Thyroid gland (tissue), 4 donors: ENCODE measurements around the gene SLC25A3.

Experiments used
- CTCF ChIP-seq, 6 experiments: fragments of 200-600 bp in 3 of 6; fragments of 450-650 bp in 3 of 6; sonication (generic) in 3 of 6; IDR thresholded peaks; one replicate each; pipeline ENCODE4 v1.5.1; 2016 to 2019; ENCODE audit warnings: antibody characterized with exemption in 6 of 6, mild to moderate bottlenecking in 2 of 6, inconsistent platforms in 1 of 6, moderate library complexity in 1 of 6
- POLR2A ChIP-seq, 2 donors: fragments of 450-650 bp; IDR thresholded peaks; one replicate each; pipeline ENCODE4 v1.6.1; 2017; ENCODE audit warnings: antibody characterized with exemption in 2 of 2, mild to moderate bottlenecking in 2 of 2, moderate library complexity in 1 of 2

- TF ChIP-seq CTCF (IDR thresholded peaks at IDR 0.05) (no peak), POLR2A (IDR thresholded peaks at IDR 0.05) (no peak)
These were observed 31.6 kb upstream of the SLC25A3 start for GRCh38 chr12:98561846-98562245.
